ENCODE results near the gene MKLN1.

- TF ChIP-seq CTCF (IDR thresholded peaks at IDR 0.05) (no peak), POLR2AphosphoS5 (IDR thresholded peaks at IDR 0.05) (no peak), EP300 (IDR thresholded peaks at IDR 0.05) (no peak), POLR2A (IDR thresholded peaks at IDR 0.05) (no peak)
These were observed 173.7 kb downstream of the MKLN1 start for GRCh38 chr7:131501422-131501821.
